HUDEP-2 (cell line): ENCODE measurements around the gene SMPD1.

ENCODE experiments used
- DNase-seq, 76 experiments: peaks; one replicate each; lab custom pipeline; 2025; ENCODE audit not compliant: unreplicated experiment in 76 of 76; lab: John Stamatoyannopoulos, UW

SMPD1 gene

DNA sequence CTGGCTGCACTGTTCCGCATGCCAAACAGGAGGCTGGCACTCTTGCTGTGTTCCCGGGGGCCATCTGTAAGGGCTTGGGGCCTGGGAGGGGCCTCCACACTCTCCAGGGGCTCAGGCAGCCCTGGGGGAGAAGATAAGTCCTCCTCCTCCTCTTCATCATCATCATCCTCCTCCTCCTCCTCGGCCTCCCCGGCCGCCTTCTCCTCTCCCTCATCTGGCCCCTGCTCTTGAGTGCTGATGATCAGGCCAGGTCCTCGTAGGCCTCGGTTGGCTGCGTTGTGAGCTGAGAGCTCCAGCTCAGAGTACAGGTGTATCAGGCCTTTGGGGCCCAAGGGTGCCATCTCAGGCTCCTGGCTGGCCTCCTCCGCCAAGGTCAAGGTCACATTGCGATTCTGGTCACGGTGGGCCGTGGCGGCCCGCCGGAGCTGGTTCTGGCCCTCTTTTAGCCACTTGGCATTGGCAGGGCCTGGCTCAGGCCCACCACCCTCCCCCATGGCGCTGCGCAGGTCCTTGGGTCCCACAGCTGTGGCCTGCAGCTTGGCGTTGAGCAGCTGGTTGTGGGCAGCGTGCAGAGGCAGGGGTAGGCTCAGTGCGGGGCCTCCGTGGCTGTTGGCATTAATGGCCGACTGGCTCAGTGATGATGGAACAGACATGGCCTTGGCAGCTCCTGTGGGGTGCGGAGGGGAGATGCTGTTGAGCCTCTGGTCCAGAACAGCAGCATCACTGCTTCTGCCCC, 20.6 kb downstream of the SMPD1 start:
- no peak for DNase-seq

DNA sequence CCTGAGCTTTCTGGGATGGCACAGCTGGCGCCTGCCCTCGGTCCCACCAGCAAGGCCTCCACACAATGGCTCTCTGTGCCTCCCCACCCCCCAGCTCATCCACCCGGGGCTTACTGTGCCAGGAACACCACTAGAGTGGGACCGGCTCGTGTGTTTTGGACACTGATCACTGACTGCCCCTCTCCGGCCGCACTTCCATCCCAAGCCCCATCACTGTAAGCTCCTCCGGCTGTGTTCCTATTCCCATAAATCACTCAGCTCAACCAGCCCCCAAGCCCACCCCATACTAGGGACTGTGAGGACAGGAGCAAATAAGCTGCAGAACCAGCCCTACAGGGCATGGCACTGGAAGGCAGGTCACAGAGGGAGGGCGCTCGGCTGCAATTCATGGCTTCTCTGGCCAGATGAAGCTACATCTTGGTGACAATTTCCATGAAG, 21.3 kb downstream of the SMPD1 start:
- no peak for DNase-seq

- DNase-seq = no peak
These were observed 23.5 kb downstream of the SMPD1 start for GRCh38 chr11:6413791-6414201.

- no peak for DNase-seq
These were observed 24.6 kb downstream of the SMPD1 start for GRCh38 chr11:6414874-6415328.

DNA sequence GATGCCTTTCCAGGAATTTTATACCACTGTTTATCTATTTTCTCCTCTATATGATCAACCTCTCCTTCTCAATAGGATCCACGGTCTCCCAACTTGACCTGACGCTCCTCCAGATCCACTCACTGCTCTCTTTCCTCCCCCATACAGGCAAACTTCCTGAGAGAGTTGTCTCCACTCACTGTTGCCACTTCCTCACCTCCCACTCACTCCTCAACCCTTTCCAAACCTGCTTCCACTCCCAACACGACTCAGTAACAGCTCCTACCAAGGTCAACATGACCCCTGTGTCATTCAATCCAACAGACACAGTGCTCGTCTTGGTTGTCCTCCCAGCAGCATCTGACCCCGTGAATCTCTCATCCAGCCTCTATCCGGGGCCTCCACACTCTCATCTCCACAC, 25.5 kb downstream of the SMPD1 start:
- DNase-seq = no peak

DNA sequence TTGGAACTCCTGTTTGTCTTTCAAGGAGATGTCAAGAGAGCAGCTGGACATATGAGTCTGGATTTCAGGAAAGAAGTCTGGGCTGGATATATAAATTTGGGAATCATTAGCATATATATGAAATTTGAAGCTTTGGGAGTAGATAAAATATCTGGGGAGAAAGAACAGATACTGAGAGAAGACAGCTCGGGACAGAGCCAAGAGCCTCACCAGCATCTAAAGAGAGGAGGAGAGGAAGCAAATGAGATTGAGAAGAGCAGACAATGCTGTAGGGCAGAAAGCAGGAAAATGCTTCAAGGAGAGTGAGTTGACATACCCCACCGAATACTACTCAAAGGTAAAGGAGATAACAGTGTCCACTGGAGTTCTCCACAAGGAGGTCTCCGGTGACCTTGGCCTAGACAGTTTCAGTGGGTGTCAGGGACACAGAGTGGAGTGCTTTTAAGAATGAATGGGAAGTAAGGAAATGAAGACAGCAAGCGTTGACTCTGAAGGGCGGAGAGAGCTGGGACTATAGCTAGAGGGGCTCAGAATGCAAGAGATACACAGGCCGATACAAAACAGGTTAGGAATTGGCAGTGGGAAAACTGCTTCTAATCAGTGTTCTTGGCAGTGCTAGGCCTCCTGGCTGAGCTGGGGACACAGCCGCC, 27.8 kb downstream of the SMPD1 start:
- no peak for DNase-seq

- DNase-seq = no peak
These were observed 28.3 kb downstream of the SMPD1 start for GRCh38 chr11:6418557-6419008.

GRCh38 chr11:6419009-6419631, 28.8 kb downstream of the SMPD1 start, which contains the start of gene APBB1:
APBB1 (minus strand) TSS chr11:6419094; CDS start chr11:6411347, 7,747 bp downstream.
- DNase-seq = peak in 22 of 76 experiments; percentile 6 to 27 (median 14)

DNA sequence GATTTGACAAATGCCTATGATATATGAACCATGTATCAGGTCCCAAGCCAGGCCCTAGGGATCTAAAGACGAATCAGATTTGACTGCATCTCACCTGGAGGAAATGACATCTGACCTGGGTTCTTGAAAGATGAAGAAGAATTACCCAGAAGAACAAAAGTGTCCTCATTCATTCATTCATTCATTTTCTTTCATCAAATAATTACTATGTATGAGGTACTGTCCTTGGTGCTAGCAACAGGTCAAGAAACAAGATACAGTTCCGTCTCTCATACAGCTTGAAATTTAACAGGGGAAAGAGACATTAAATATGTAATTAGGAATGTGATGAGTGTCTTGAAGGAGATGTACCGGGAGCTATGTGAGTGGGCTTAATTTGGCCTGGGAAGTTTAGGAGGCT, 30.4 kb downstream of the SMPD1 start:
- DNase-seq = no peak

GRCh38 chr11:6427516-6427915, 37.2 kb downstream of the SMPD1 start:
- DNase-seq = no peak

GRCh38 chr11:6431861-6432260, 41.6 kb downstream of the SMPD1 start:
- no peak for DNase-seq

- no peak for DNase-seq
These were observed 43.9 kb downstream of the SMPD1 start for GRCh38 chr11:6433998-6434660.

DNA sequence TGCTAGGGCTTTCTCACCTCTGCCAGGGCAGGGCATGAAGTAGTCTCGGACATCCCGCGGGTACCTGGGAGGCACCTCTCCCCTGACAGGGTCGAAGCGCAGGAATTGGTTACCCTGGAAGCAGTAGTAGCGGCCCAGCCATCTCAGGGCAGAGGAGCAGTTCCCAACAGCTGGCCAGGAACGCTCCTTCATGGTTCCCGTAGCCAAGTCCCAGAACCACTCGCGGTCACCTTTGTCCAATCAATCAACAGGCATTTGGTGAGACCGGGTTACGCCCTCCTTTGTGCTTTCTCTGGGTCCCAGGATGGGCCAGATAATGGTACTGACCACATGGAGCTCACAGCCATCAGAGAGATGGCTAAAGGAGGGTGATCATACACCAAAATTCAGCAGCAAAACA, 47.1 kb downstream of the SMPD1 start:
- no peak for DNase-seq

- DNase-seq = no peak
These were observed 47.7 kb downstream of the SMPD1 start for GRCh38 chr11:6437993-6438392.

DNA sequence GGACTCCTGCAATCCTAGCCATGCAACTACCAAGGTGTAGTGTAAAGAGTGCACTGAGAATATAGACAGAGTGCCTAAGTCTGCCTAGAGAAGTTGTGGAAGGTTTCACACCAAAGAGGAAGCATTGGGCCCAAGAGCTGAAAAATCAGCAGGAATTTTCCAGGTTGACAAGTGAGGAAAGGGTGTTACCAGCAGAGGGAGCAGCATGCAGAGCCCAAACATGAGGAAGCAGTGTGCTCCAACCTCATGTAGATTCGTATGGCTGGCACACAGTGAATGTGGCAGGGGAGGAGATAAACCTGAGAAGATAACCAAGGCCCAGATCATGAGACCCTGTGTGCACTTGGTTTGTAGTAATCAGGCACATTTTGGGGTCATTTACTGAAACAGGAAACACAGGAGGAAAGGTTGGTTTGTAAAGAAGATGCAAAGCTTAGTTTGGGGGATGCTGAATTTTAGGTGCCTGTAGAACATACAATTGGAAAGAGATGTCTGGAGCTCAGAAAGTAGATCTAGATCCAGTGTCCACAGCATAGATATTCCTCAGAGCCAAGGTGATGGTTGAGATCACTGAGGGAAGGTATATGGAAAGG, 48.8 kb downstream of the SMPD1 start:
- DNase-seq = peak in 64 of 76 experiments; percentile 7 to 75 (median 41)

DNA sequence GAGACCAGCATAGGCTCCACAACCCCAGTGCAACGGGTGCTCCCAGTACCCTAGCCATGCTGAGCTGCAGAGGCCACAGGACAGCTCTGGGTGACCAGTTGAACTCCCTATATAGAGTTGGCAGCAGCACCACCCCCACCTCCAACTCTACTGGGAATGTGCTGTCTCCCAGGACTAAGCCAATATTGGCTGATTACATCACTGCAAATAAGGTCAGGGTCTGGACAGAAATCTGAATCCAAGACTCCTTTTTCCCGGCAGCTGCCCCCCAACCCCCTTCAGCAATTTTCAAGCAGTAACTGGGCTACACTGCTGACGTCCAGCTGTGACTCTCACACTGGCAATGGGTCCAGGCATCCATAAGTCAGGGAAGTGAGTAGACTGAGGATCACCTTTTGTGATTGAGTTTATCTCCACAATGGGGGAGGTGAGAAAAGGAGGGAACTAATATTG, 50.7 kb downstream of the SMPD1 start, which contains the start of gene HPX:
HPX (minus strand) TSS at position 82 of the 453 bp plus-strand sequence; CDS start at position 58, 24 bp downstream.
- DNase-seq = no peak

GRCh38 chr11:6442441-6442840, 52.2 kb downstream of the SMPD1 start:
- DNase-seq = no peak

- DNase-seq = peak in 19 of 76 experiments; percentile 1 to 39 (median 19)
These were observed 53.2 kb downstream of the SMPD1 start for GRCh38 chr11:6443269-6444003.
